BJ (cell line): ENCODE data around the gene DNAH1. TPM values are rescaled to one million over a fixed set of nuclear protein-coding genes. Genes with fewer than 3 reads are reported as not detected.

Experiments used
- CTCF ChIA-PET: fragments of 350-600 bp; formaldehyde crosslinking; extraction: SDS; loops from one replicate; lab custom pipeline; 2021; ENCODE audit warnings: antibody characterized with exemption, inconsistent platforms; lab: Yijun Ruan, JAX
- POLR2A ChIA-PET: fragments of 300-600 bp; sonication (Branson Sonifier 250); formaldehyde crosslinking; extraction: SDS; loops from one replicate; lab custom pipeline; 2021; ENCODE audit warnings: antibody characterized with exemption; lab: Charles Lee
- DNase-seq: peaks from one replicate; pipeline ENCODE4 v3.0.0-alpha.2; 2011; ENCODE audit warnings: low read depth
- H3K27me3 ChIP-seq: 2 replicates; pipeline ENCODE4 v1.6.0; 2011; ENCODE audit warnings: low read length; ENCODE audit not compliant: control insufficient read depth, insufficient read depth
- H3K36me3 ChIP-seq: 2 replicates; pipeline ENCODE4 v1.5.1; 2011; ENCODE audit warnings: low read length; ENCODE audit not compliant: control insufficient read depth, insufficient read depth
- H3K4me3 ChIP-seq: 2 replicates; pipeline ENCODE4 v1.5.1; 2011; ENCODE audit warnings: low read depth, mild to moderate bottlenecking, control low read depth, low read length
- CTCF ChIP-seq: IDR thresholded peaks from 2 replicates; pipeline ENCODE4 v1.5.1; 2011; ENCODE audit warnings: low read depth, mild to moderate bottlenecking, control low read depth, inconsistent platforms, low read length, moderate library complexity; ENCODE audit not compliant: insufficient read depth
- polyA plus RNA-seq: library from polyadenylated mRNA; depleted of rRNA; stranded (reverse); fragments of >200 nt; gene quantifications from 2 replicates; pipeline ENCODE4 v1.2.3, GENCODE V29; 2011

DNAH1 gene
- polyA plus RNA-seq, 1 experiment = 4.8 TPM

- POLR2A ChIA-PET = no interaction called here
- CTCF ChIA-PET = interaction anchor here (1.6 kb wide), 1 partner anchor 12 kb away, joined by 6 read pairs; no protein-coding TSS in a partner anchor
- no peak for DNase-seq
- TF ChIP-seq CTCF = no peak
- Histone ChIP-seq H3K27me3 (no peaks in the 10 kb centered on the region), H3K36me3 (no peaks in the 10 kb centered on the region), H3K4me3 (no peak overlapping the region)
Observed at GRCh38 chr3:52381623-52382022, 65.5 kb downstream of the DNAH1 start.

GRCh38 chr3:52383446-52383845, 67.3 kb downstream of the DNAH1 start:
- Histone ChIP-seq H3K27me3 (no peaks in the 10 kb centered on the region), H3K36me3 (no peaks in the 10 kb centered on the region), H3K4me3 (no peak overlapping the region)
- ChIA-PET CTCF (interaction anchor here (1.2 to 3.0 kb wide), 5 partner anchors 10 to 163 kb away, joined by 3 to 11 read pairs (median 5); no protein-coding TSS in a partner anchor), POLR2A (no interaction called here)
- TF ChIP-seq CTCF = no peak
- DNase-seq = no peak

GRCh38 chr3:52384019-52384761, 68.1 kb downstream of the DNAH1 start:
- H3K27me3 ChIP-seq = no peaks in the 10 kb centered on the region
- H3K4me3 ChIP-seq = no peak overlapping the region
- DNase-seq = no peak
- no peak for TF ChIP-seq CTCF
- ChIA-PET CTCF (interaction anchor here (1.1 to 3.0 kb wide), 9 partner anchors 10 to 164 kb away, joined by 3 to 11 read pairs (median 5); no protein-coding TSS in a partner anchor), POLR2A (no interaction called here)
- no peaks in the 10 kb centered on the region for H3K36me3 ChIP-seq

GRCh38 chr3:52385157-52385556, 69.0 kb downstream of the DNAH1 start:
- Histone ChIP-seq H3K27me3 (no peaks in the 10 kb centered on the region), H3K4me3 (no peak overlapping the region), H3K36me3 (no peaks in the 10 kb centered on the region)
- ChIA-PET CTCF (interaction anchor here (1.1 to 3.0 kb wide), 11 partner anchors 10 to 165 kb away, joined by 3 to 11 read pairs (median 5); no protein-coding TSS in a partner anchor), POLR2A (no interaction called here)
- peak; percentile 64 for TF ChIP-seq CTCF
- no peak for DNase-seq

GRCh38 chr3:52387481-52387880, 71.4 kb downstream of the DNAH1 start:
- ChIA-PET POLR2A (no interaction called here), CTCF (interaction anchor here (1.0 to 1.1 kb wide), 2 partner anchors 59 to 167 kb away, joined by 3 to 7 read pairs; no protein-coding TSS in a partner anchor)
- Histone ChIP-seq H3K36me3 (no peaks in the 10 kb centered on the region), H3K4me3 (no peak overlapping the region), H3K27me3 (no peaks in the 10 kb centered on the region)
- DNase-seq = no peak
- no peak for TF ChIP-seq CTCF
